GM19099 (cell line): ENCODE results near the gene NFS1.
A peak's percentile ranks its signal among the peaks of the same experiment; 100 is the strongest.

ENCODE experiments used
- POLR2A ChIP-seq: IDR thresholded peaks from 3 replicates; pipeline ENCODE4 v1.6.1; 2011; ENCODE audit warnings: low read depth; ENCODE audit not compliant: insufficient read length; ENCODE audit errors: extremely low read depth

The NFS1 gene

GRCh38 chr20:35641743-35642142, 57.4 kb downstream of the NFS1 start:
- TF ChIP-seq POLR2A = no peak

- TF ChIP-seq POLR2A = no peak
Measured at GRCh38 chr20:35640724-35641123, 58.4 kb downstream of the NFS1 start.

GRCh38 chr20:35638751-35639150, 60.4 kb downstream of the NFS1 start:
- no peak for TF ChIP-seq POLR2A

DNA sequence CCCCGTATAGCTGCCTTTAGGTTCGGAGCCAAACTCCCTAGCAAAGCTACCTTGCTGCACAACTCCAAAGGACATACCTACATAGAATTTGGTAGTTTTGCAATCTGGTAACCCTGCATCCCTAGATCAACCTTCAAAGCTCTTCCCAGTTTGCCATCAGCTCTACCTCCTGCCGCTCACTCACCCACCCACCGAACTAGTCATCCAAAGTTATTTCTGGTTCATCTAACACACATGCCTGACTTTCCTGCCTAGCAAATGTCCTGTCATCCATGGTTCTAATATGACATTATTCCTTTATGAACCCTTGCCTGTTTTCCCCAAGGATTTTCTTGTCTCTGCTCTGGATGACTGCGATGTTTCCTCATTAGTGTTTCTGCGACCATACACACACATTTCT, 61.9 kb downstream of the NFS1 start:
- TF ChIP-seq POLR2A = no peak

DNA sequence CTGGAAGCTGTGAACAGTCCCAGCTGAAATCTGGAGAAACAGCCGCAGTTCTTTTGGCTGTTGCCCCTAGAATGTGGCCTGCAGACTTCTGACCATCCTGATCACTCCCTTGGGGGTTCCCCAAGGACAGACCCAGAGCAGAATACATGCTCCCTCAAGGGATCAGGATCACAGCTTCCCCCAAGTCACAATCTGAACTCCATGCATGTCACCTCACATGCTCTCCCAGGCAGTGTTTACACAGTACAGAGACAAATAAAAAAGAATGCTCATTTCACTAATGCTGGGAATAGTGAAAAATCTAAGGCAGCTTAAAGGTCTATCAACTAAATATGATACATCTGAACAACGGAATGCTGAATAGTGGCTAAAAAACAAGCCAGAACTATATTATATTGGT, 63.1 kb downstream of the NFS1 start:
- TF ChIP-seq POLR2A = no peak

- TF ChIP-seq POLR2A = no peak
Measured at GRCh38 chr20:35635652-35636051, 63.5 kb downstream of the NFS1 start.

- no peak for TF ChIP-seq POLR2A
Measured at GRCh38 chr20:35632539-35633115, 66.5 kb downstream of the NFS1 start.

GRCh38 chr20:35630636-35631035, 68.5 kb downstream of the NFS1 start:
- no peak for TF ChIP-seq POLR2A

- no peak for TF ChIP-seq POLR2A
Measured at GRCh38 chr20:35629427-35630145, 69.6 kb downstream of the NFS1 start.

GRCh38 chr20:35627121-35627520, 72.0 kb downstream of the NFS1 start:
- TF ChIP-seq POLR2A = no peak

DNA sequence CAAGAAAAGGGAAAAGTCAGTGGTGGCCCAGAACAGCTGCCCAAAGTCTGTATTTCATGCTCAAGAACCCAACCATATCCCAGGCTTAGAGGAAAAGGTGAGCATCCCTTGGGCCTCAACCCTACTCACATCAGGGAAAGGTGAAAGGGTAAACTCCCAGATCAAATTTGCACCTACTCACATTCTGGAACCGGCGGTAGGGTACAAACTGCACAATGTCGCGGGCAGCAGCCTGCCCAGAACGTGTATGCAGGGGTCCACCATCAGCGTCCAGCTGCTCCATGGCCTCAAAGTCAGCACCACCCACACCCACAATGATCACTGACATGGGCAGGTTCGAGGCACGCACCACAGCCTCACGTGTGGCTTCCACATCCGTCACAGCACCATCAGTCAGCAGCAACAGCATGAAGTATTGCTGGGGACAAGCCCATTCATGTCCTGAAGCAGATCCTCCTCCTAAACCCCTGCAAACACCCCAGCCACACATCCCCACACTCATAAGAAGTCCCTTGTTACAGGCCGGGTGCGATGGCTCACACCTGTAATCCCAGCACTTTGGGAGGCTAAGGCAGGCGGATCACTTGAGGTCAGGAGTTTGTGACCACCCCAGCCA, 72.7 kb downstream of the NFS1 start:
- TF ChIP-seq POLR2A = no peak

DNA sequence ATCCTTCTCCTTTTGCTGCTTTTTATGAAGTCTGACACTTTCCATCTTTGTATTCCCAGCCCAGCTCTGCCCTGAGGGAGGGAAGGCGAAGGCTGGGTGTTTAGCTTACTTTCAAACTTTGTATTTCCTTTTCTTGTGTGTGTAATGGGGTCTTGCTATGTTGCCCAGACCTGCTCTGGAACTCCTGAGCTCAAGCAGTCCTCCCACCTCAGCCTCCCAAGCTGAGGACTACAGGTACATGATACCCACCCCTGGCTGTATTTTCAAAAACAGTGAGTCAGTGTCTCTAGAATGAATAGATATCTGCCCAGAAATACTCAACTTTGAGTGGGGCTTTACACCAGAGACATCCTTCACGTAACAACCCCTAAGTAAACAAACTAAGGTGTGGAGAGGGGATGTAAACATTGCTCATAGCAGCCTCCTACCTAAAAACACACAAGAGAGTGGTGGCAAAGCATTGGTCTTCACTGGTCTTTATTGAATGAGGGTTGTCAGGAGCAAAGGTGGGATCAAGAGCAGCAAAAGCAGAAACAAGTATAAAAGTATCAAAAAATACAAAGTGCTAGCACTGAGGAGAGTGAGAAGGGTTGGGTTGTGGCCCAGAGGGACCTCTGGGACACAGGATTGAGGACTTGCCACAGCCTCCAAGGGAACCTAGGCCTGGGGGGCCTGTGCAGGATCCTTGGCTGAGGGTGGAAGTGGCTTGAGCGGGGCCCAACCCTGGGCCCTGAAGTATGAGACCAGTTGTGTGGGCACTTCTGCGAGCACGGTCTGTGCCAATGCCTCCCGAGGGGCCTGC, 73.4 kb downstream of the NFS1 start:
- no peak for TF ChIP-seq POLR2A

GRCh38 chr20:35621560-35621946, 77.6 kb downstream of the NFS1 start:
- no peak for TF ChIP-seq POLR2A

GRCh38 chr20:35620818-35621559, 78.2 kb downstream of the NFS1 start:
- TF ChIP-seq POLR2A = no peak

DNA sequence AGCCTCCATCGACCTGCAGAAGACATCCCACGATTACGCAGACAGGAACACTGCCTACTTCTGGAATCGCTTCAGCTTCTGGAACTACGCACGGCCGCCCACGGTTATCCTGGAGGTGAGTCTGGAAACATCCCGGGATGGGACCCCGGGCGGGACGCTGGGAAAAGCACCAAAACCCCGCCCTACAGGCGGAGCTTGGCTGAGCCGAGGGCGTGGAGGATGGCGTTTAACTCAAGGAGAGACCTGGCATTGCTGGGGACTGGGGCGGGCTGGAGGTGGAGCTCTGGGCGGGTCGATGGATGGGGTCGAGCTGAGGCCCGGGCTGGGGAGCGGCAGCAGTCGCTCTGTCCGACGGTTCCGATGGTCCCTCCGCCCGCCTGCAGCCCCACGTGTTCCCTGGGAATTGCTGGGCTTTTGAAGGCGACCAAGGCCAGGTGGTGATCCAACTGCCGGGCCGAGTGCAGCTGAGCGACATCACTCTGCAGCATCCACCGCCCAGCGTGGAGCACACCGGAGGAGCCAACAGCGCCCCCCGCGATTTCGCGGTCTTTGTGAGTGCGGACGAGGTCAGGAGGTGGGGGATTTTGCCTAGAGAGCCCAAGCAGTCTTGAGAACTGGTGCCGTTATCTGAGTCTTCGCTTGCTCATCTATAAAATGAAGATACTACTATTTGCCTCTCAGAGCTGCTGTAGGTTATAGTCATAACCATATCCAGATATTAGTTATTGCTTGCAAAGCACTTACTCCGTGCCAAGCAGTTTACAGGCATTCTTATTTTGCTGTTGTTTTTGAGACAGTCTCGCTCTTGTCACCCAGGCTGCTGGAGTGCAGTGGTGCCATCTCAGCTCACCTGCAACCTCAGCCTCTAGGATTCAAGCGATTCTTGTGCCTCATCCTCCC, 79.7 kb downstream of the NFS1 start:
- TF ChIP-seq POLR2A = peak; percentile 37
